Thyroid gland (tissue), 4 donors: ENCODE results near the gene VGLL3. TPM values are rescaled to one million over a fixed set of nuclear protein-coding genes. Genes with fewer than 3 reads are reported as not detected.

ENCODE experiments used
- DNase-seq, 2 donors: peaks; one replicate each; pipeline ENCODE4 v3.0.0-alpha.2; 2019
- H3K27ac ChIP-seq, 3 donors: fragments of 200-600 bp; sonication (generic); 1 replicate in 2 of 3; 2 replicates in 1 of 3; pipeline ENCODE4 v1.5.1; 2016 to 2019; ENCODE audit warnings: mild to moderate bottlenecking in 1 of 3, moderate library complexity in 1 of 3
- H3K27me3 ChIP-seq: fragments of 200-600 bp; sonication (generic); one replicate; pipeline ENCODE4 v1.5.1; 2019
- H3K36me3 ChIP-seq, 2 donors: fragments of 200-600 bp; sonication (generic); one replicate each; pipeline ENCODE4 v1.5.1; 2016 to 2019
- H3K4me1 ChIP-seq, 2 donors: fragments of 200-600 bp; sonication (generic); one replicate each; pipeline ENCODE4 v1.5.1; 2017 to 2019
- H3K4me3 ChIP-seq, 3 donors: fragments of 200-600 bp; sonication (generic); replicated peaks in 1 of 3; 1 replicate in 2 of 3; 2 replicates in 1 of 3; pipeline ENCODE4 v1.5.1; 2016; ENCODE audit warnings: mild to moderate bottlenecking in 1 of 3
- H3K9me3 ChIP-seq: fragments of 200-600 bp; sonication (generic); one replicate; pipeline ENCODE4 v1.5.1; 2017
- POLR2A ChIP-seq, 2 donors: fragments of 450-650 bp; IDR thresholded peaks; one replicate each; pipeline ENCODE4 v1.6.1; 2017; ENCODE audit warnings: antibody characterized with exemption in 2 of 2, mild to moderate bottlenecking in 2 of 2, moderate library complexity in 1 of 2
- WGBS, 2 donors: methylation state at CpG; one replicate each; pipeline ENCODE4 v1.1.5; 2017; 5-methylcytosine and 5-hydroxymethylcytosine counted together
- intact Hi-C: fragments of 100-400 bp; cut with DNase I; formaldehyde crosslinking; loops from one replicate; pipeline ENCODE4 v1.15.1; 2023
- total RNA-seq, 4 donors: library from RNA; depleted of rRNA; stranded (reverse); fragments of >200 nt; gene quantifications; one replicate each; pipeline ENCODE4 v1.2.3, GENCODE V29; 2016
- TF ChIP-seq, protein P1 (sequence below), 6 experiments: fragments of 200-600 bp in 3 of 6; fragments of 450-650 bp in 3 of 6; sonication (generic) in 3 of 6; IDR thresholded peaks; one replicate each; pipeline ENCODE4 v1.5.1; 2016 to 2019; ENCODE audit warnings: antibody characterized with exemption in 6 of 6, mild to moderate bottlenecking in 2 of 6, inconsistent platforms in 1 of 6, moderate library complexity in 1 of 6

The VGLL3 gene
- total RNA-seq, 4 donors from 2014 or later, result 3.0 to 18.7 (median 12.7) TPM

DNA sequence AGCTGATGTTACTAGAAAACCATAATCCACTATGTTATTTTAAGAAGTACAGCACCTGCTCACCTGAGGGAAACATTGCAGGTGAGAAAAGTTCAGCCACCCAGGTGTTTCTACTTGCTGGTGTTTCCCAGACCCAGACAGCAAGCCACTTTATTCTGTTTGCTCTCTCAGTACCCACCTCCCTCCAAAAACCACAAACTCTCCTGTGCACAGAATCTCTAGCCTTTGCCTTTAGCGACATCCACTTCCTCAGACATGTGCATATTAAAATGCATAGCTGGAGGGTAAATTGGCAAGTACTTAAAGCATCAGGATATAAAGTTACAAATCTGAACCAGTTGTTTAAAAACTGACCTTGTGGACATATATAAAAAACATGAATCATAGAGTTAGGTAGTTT is 36.7 kb downstream of the VGLL3 start:
- DNase-seq, result no peak
- no peak for TF ChIP-seq POLR2A (IDR thresholded peaks at IDR 0.05)
- TF ChIP-seq, protein P1, sequence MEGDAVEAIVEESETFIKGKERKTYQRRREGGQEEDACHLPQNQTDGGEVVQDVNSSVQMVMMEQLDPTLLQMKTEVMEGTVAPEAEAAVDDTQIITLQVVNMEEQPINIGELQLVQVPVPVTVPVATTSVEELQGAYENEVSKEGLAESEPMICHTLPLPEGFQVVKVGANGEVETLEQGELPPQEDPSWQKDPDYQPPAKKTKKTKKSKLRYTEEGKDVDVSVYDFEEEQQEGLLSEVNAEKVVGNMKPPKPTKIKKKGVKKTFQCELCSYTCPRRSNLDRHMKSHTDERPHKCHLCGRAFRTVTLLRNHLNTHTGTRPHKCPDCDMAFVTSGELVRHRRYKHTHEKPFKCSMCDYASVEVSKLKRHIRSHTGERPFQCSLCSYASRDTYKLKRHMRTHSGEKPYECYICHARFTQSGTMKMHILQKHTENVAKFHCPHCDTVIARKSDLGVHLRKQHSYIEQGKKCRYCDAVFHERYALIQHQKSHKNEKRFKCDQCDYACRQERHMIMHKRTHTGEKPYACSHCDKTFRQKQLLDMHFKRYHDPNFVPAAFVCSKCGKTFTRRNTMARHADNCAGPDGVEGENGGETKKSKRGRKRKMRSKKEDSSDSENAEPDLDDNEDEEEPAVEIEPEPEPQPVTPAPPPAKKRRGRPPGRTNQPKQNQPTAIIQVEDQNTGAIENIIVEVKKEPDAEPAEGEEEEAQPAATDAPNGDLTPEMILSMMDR (IDR thresholded peaks at IDR 0.05), result no peak
- no peak overlapping the region for H3K27ac ChIP-seq
- H3K36me3 ChIP-seq, result no peaks in the 10 kb centered on the region
- no peak overlapping the region for H3K4me3 ChIP-seq
- H3K9me3 ChIP-seq, result no peaks in the 10 kb centered on the region
- 69% methylated on average over 1 of the region's 1 CpG for whole genome bisulfite sequencing, 2 donors
- H3K27me3 ChIP-seq, result no peaks in the 10 kb centered on the region
- intact Hi-C loops, result no loop called here
- no peaks in the 10 kb centered on the region for H3K4me1 ChIP-seq

DNA sequence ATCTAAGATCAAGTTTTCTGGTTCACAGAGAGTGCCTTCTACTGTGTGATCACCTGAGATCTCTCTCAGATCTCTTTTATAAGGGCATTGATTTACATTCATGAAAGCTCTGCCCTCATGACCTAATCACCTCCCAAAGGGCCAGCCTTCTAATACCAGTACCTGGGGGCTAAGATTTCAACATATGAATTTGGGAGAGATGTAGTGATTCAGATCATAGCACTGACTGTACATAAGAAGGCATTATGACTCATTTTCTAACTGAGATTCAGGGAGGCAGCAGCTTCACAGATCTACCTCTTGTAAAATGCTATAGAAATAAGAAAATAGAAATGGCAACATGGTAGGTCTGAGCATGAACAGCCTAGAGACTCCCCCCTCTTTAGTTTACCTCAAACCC is 39.6 kb downstream of the VGLL3 start:
- TF ChIP-seq, protein P1 (IDR thresholded peaks at IDR 0.05), result no peak
- no peak for TF ChIP-seq POLR2A (IDR thresholded peaks at IDR 0.05)
- H3K4me3 ChIP-seq, result no peak overlapping the region
- H3K27me3 ChIP-seq, result no peaks in the 10 kb centered on the region
- DNase-seq, result no peak
- intact Hi-C loops, result no loop called here
- no peak overlapping the region for H3K27ac ChIP-seq
- no peaks in the 10 kb centered on the region for H3K4me1 ChIP-seq
- H3K9me3 ChIP-seq, result no peaks in the 10 kb centered on the region
- H3K36me3 ChIP-seq, result no peaks in the 10 kb centered on the region

DNA sequence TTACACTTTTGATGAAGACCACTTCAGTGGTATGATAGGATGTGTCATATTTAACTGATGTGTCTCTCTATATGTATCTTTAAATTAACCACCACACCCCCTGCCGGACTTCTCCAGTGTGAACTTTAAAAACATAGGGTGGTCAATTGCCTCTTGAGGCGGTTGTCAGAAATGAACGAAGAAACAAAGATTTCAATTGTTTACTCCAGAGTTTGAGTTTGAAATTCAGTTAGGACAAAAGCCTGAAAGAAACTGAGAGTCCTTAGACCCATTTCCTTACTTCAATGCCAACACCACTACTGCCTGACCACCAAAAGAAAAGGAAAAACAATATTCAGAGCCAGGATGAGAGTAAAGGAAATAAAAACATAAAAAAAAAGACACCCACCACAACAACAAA is 40.2 kb downstream of the VGLL3 start:
- Histone ChIP-seq H3K9me3 (no peaks in the 10 kb centered on the region), H3K27ac (no peak overlapping the region), H3K4me1 (no peaks in the 10 kb centered on the region), H3K36me3 (no peaks in the 10 kb centered on the region), H3K27me3 (no peaks in the 10 kb centered on the region), H3K4me3 (no peak overlapping the region)
- intact Hi-C loops, result no loop called here
- DNase-seq, result no peak
- no peak for TF ChIP-seq POLR2A (IDR thresholded peaks at IDR 0.05)
- TF ChIP-seq, protein P1 (IDR thresholded peaks at IDR 0.05), result no peak
- WGBS, 2 donors, result 55 to 63% methylated on average over 3 of the region's 3 CpGs

DNA sequence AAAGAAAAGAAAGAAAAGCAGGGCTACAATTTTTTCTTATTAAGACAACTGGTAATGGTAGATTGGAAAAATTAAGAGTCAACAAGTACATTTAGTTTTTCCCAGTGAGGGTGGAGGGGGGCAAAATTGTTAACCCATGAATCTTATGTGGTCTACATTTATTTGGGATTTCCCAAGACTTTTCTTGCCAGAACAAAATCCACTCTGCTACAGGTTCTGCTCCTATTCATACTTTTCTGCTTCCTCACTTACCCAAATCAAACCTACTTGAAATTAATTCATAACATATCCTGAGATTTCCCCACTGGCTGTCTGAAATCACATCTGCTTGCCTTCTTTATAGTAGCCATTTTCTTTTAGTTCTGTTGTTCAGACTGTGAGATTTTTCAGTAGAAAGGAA is 41.1 kb downstream of the VGLL3 start:
- no peak overlapping the region for H3K27ac ChIP-seq
- DNase-seq, result no peak
- no peaks in the 10 kb centered on the region for H3K9me3 ChIP-seq
- intact Hi-C loops, result no loop called here
- no peak overlapping the region for H3K4me3 ChIP-seq
- no peaks in the 10 kb centered on the region for H3K27me3 ChIP-seq
- H3K36me3 ChIP-seq, result no peaks in the 10 kb centered on the region
- TF ChIP-seq, protein P1 (IDR thresholded peaks at IDR 0.05), result no peak
- TF ChIP-seq POLR2A (IDR thresholded peaks at IDR 0.05), result no peak
- H3K4me1 ChIP-seq, result no peaks in the 10 kb centered on the region

DNA sequence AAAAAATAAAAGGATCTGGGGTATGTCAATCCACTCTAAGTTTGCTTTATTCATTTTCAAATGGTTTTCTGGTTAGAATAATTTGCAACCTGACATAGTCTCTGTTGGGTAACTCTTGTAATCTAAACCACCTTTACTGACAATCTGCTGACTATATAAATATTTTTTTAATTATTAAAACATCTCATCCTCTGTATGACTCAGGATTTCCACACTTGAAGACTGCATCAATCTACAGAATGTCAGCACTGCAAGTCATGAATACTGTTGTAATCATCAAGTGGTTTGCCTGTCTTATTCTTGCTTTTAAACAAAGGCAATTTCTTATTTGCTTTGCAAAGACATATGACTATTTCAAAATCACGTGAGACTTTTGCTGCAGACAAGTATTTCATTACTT is 42.1 kb downstream of the VGLL3 start:
- TF ChIP-seq, protein P1 (IDR thresholded peaks at IDR 0.05), result no peak
- no peak for TF ChIP-seq POLR2A (IDR thresholded peaks at IDR 0.05)
- no peak for DNase-seq
- H3K9me3 ChIP-seq, result no peaks in the 10 kb centered on the region
- 76 to 78% methylated on average over 1 of the region's 1 CpG for WGBS, 2 donors
- H3K4me1 ChIP-seq, result no peaks in the 10 kb centered on the region
- H3K36me3 ChIP-seq, result no peaks in the 10 kb centered on the region
- no peak overlapping the region for H3K27ac ChIP-seq
- intact Hi-C loops, result no loop called here
- H3K27me3 ChIP-seq, result no peaks in the 10 kb centered on the region
- no peak overlapping the region for H3K4me3 ChIP-seq
